Rectal smooth muscle tissue (tissue), 1 donor: ENCODE measurements around the gene KIAA2012.
"Not testable (repeated sequence)": the region's sequence is repeated elsewhere in the genome, so short reads cannot be mapped to it uniquely, and the experiment has no call there.

Experiments used
- H3K27ac ChIP-seq: one replicate; pipeline ENCODE4 v1.7.0; 2013; ENCODE audit warnings: low read depth, low read length, inconsistent platforms
- H3K27me3 ChIP-seq: one replicate; pipeline ENCODE4 v1.7.0; 2013; ENCODE audit warnings: low read length; ENCODE audit not compliant: control insufficient read depth, insufficient read depth
- H3K36me3 ChIP-seq: one replicate; pipeline ENCODE4 v1.7.0; 2013; ENCODE audit warnings: low read length; ENCODE audit not compliant: control insufficient read depth, insufficient read depth
- H3K4me1 ChIP-seq: one replicate; pipeline ENCODE4 v1.7.0; 2013; ENCODE audit warnings: low read length; ENCODE audit not compliant: control insufficient read depth, insufficient read depth
- H3K4me3 ChIP-seq: one replicate; pipeline ENCODE4 v1.7.0; 2013; ENCODE audit warnings: low read length
- H3K9ac ChIP-seq: one replicate; pipeline ENCODE4 v1.7.0; 2013; ENCODE audit warnings: low read length

The KIAA2012 gene

GRCh38 chr2:202129841-202130240 is 56.8 kb downstream of the KIAA2012 start:
- H3K4me1 ChIP-seq = peaks cover 1% of the 10 kb centered on the region
- H3K9ac ChIP-seq = no peak overlapping the region
- no peak overlapping the region for H3K4me3 ChIP-seq
- no peaks in the 10 kb centered on the region for H3K36me3 ChIP-seq
- no peaks in the 10 kb centered on the region for H3K27me3 ChIP-seq
- H3K27ac ChIP-seq = no peak overlapping the region

GRCh38 chr2:202133200-202133908 is 60.3 kb downstream of the KIAA2012 start:
- H3K4me1 ChIP-seq = peaks cover 9% of the 10 kb centered on the region
- no peaks in the 10 kb centered on the region for H3K36me3 ChIP-seq
- H3K4me3 ChIP-seq = no peak overlapping the region
- no peak overlapping the region for H3K9ac ChIP-seq
- H3K27ac ChIP-seq = no peak overlapping the region
- no peaks in the 10 kb centered on the region for H3K27me3 ChIP-seq

- Histone ChIP-seq H3K9ac (no peak overlapping the region), H3K27me3 (no peaks in the 10 kb centered on the region), H3K27ac (no peak overlapping the region), H3K4me1 (peaks cover 9% of the 10 kb centered on the region), H3K36me3 (no peaks in the 10 kb centered on the region), H3K4me3 (no peak overlapping the region)
These were observed 60.8 kb downstream of the KIAA2012 start for GRCh38 chr2:202133909-202134265.

GRCh38 chr2:202135091-202135874 is 62.2 kb downstream of the KIAA2012 start:
- Histone ChIP-seq H3K27me3 (no peaks in the 10 kb centered on the region), H3K27ac (peak overlapping the region; percentile 15), H3K36me3 (no peaks in the 10 kb centered on the region), H3K9ac (no peak overlapping the region), H3K4me1 (peaks cover 9% of the 10 kb centered on the region), H3K4me3 (no peak overlapping the region)

- not testable (repeated sequence) for H3K9ac ChIP-seq, H3K27ac ChIP-seq, H3K36me3 ChIP-seq, H3K4me3 ChIP-seq, H3K27me3 ChIP-seq
- H3K4me1 ChIP-seq = peaks cover 14% of the 10 kb centered on the region
These were observed 63.0 kb downstream of the KIAA2012 start for GRCh38 chr2:202136039-202136438.

- H3K9ac ChIP-seq = no peak overlapping the region
- H3K4me1 ChIP-seq = peaks cover 16% of the 10 kb centered on the region
- H3K27me3 ChIP-seq = no peaks in the 10 kb centered on the region
- no peaks in the 10 kb centered on the region for H3K36me3 ChIP-seq
- no peak overlapping the region for H3K4me3 ChIP-seq
- H3K27ac ChIP-seq = no peak overlapping the region
These were observed 63.5 kb downstream of the KIAA2012 start for GRCh38 chr2:202136526-202136925.

GRCh38 chr2:202140522-202141252 is 67.6 kb downstream of the KIAA2012 start:
- Histone ChIP-seq H3K4me1 (peaks cover 6% of the 10 kb centered on the region), H3K4me3 (no peak overlapping the region), H3K36me3 (no peaks in the 10 kb centered on the region), H3K27me3 (no peaks in the 10 kb centered on the region), H3K9ac (no peak overlapping the region), H3K27ac (peak overlapping the region; percentile 21)

GRCh38 chr2:202141329-202141947 is 68.4 kb downstream of the KIAA2012 start:
- no peaks in the 10 kb centered on the region for H3K36me3 ChIP-seq
- no peak overlapping the region for H3K9ac ChIP-seq
- no peak overlapping the region for H3K4me3 ChIP-seq
- H3K27ac ChIP-seq = peak overlapping the region; percentile 21
- H3K4me1 ChIP-seq = peaks cover 6% of the 10 kb centered on the region
- no peaks in the 10 kb centered on the region for H3K27me3 ChIP-seq

GRCh38 chr2:202142540-202142939 is 69.5 kb downstream of the KIAA2012 start:
- Histone ChIP-seq H3K36me3 (no peaks in the 10 kb centered on the region), H3K27me3 (no peaks in the 10 kb centered on the region), H3K4me1 (peaks cover 6% of the 10 kb centered on the region), H3K9ac (no peak overlapping the region), H3K27ac (no peak overlapping the region), H3K4me3 (no peak overlapping the region)

GRCh38 chr2:202147775-202148174 is 74.7 kb downstream of the KIAA2012 start:
- Histone ChIP-seq H3K36me3 (no peaks in the 10 kb centered on the region), H3K27ac (no peak overlapping the region), H3K4me3 (no peak overlapping the region), H3K4me1 (peaks cover 10% of the 10 kb centered on the region), H3K9ac (no peak overlapping the region), H3K27me3 (no peaks in the 10 kb centered on the region)

- H3K4me3 ChIP-seq = no peak overlapping the region
- H3K36me3 ChIP-seq = no peaks in the 10 kb centered on the region
- H3K9ac ChIP-seq = no peak overlapping the region
- peaks cover 10% of the 10 kb centered on the region for H3K4me1 ChIP-seq
- peak overlapping the region; percentile 51 for H3K27ac ChIP-seq
- H3K27me3 ChIP-seq = no peaks in the 10 kb centered on the region
These were observed 75.6 kb downstream of the KIAA2012 start for GRCh38 chr2:202148515-202149154.
